Measurements from ENCODE around the gene SLC25A13.

Gene SLC25A13

GRCh38 chr7:96253441-96253840 lies 68.5 kb downstream of the SLC25A13 start:
- Mint-ChIP-seq H3K4me3 (no peak overlapping the region), H3K27ac (no peak overlapping the region)

GRCh38 chr7:96250776-96251361 lies 71.0 kb downstream of the SLC25A13 start:
- Mint-ChIP-seq H3K9me3 (peaks cover 12% of the 10 kb centered on the region), H3K4me1 (peaks cover 13% of the 10 kb centered on the region), H3K36me3 (ENCODE audit: low read depth) (peaks cover 16% of the 10 kb centered on the region), H3K4me3 (no peak overlapping the region), H3K27me3 (no peaks in the 10 kb centered on the region), H3K27ac (peak overlapping the region; percentile 16)
- no peak for ATAC-seq
- no peak for DNase-seq

More at GRCh38 chr7:96253441-96253840, 68.5 kb downstream of the SLC25A13 start:
- Mint-ChIP-seq H3K4me1 (peaks cover 13% of the 10 kb centered on the region), H3K27me3 (no peaks in the 10 kb centered on the region), H3K9me3 (peaks cover 32% of the 10 kb centered on the region), H3K36me3 (ENCODE audit: low read depth) (peaks cover 34% of the 10 kb centered on the region)
- no peak for DNase-seq
- no peak for ATAC-seq

- ATAC-seq (no peak), DNase-seq (no peak)
- Mint-ChIP-seq H3K4me1 (peaks cover 15% of the 10 kb centered on the region), H3K27me3 (no peaks in the 10 kb centered on the region), H3K4me3 (no peak overlapping the region), H3K27ac (no peak overlapping the region), H3K36me3 (ENCODE audit: low read depth) (peaks cover 16% of the 10 kb centered on the region), H3K9me3 (peaks cover 10% of the 10 kb centered on the region)
Observed at GRCh38 chr7:96248405-96248804, 73.5 kb downstream of the SLC25A13 start.

- H3K4me3 Mint-ChIP-seq = no peak overlapping the region
- peaks cover 10% of the 10 kb centered on the region for H3K36me3 Mint-ChIP-seq (ENCODE audit: low read depth)
- no peak for DNase-seq
- peaks cover 6% of the 10 kb centered on the region for H3K9me3 Mint-ChIP-seq
- no peak overlapping the region for H3K27ac Mint-ChIP-seq
- no peaks in the 10 kb centered on the region for H3K27me3 Mint-ChIP-seq
- H3K4me1 Mint-ChIP-seq = peaks cover 24% of the 10 kb centered on the region
- ATAC-seq = no peak
Observed at GRCh38 chr7:96246919-96247318, 75.0 kb downstream of the SLC25A13 start.

- ATAC-seq (no peak), DNase-seq (no peak)
- Mint-ChIP-seq H3K9me3 (no peaks in the 10 kb centered on the region), H3K4me1 (peaks cover 16% of the 10 kb centered on the region), H3K27ac (no peak overlapping the region), H3K4me3 (no peak overlapping the region), H3K36me3 (ENCODE audit: low read depth) (peaks cover 2% of the 10 kb centered on the region), H3K27me3 (no peaks in the 10 kb centered on the region)
Observed at GRCh38 chr7:96244992-96245292, 77.0 kb downstream of the SLC25A13 start.

GRCh38 chr7:96244244-96244991 lies 77.5 kb downstream of the SLC25A13 start:
- Mint-ChIP-seq H3K9me3 (no peaks in the 10 kb centered on the region), H3K4me1 (peaks cover 16% of the 10 kb centered on the region), H3K4me3 (no peak overlapping the region), H3K36me3 (ENCODE audit: low read depth) (peaks cover 1% of the 10 kb centered on the region), H3K27me3 (no peaks in the 10 kb centered on the region), H3K27ac (no peak overlapping the region)
- no peak for DNase-seq
- no peak for ATAC-seq

GRCh38 chr7:96243241-96243640 lies 78.7 kb downstream of the SLC25A13 start:
- Mint-ChIP-seq H3K4me3 (no peak overlapping the region), H3K27me3 (no peaks in the 10 kb centered on the region), H3K36me3 (ENCODE audit: low read depth) (no peaks in the 10 kb centered on the region), H3K4me1 (peaks cover 16% of the 10 kb centered on the region), H3K27ac (no peak overlapping the region), H3K9me3 (no peaks in the 10 kb centered on the region)
- ATAC-seq = no peak
- DNase-seq = no peak

- Mint-ChIP-seq H3K27ac (no peak overlapping the region), H3K4me3 (no peak overlapping the region), H3K4me1 (peaks cover 20% of the 10 kb centered on the region), H3K9me3 (no peaks in the 10 kb centered on the region), H3K27me3 (no peaks in the 10 kb centered on the region), H3K36me3 (ENCODE audit: low read depth) (no peaks in the 10 kb centered on the region)
- DNase-seq = no peak
- ATAC-seq = no peak
Observed at GRCh38 chr7:96241855-96242254, 80.0 kb downstream of the SLC25A13 start.

GRCh38 chr7:96238976-96239766 lies 82.7 kb downstream of the SLC25A13 start:
- Mint-ChIP-seq H3K4me1 (peaks cover 35% of the 10 kb centered on the region), H3K4me3 (no peak overlapping the region), H3K36me3 (ENCODE audit: low read depth) (no peaks in the 10 kb centered on the region), H3K27ac (no peak overlapping the region), H3K9me3 (no peaks in the 10 kb centered on the region), H3K27me3 (no peaks in the 10 kb centered on the region)
- no peak for DNase-seq
- ATAC-seq = no peak

GRCh38 chr7:96238474-96238873 lies 83.4 kb downstream of the SLC25A13 start:
- no peak overlapping the region for H3K4me3 Mint-ChIP-seq
- no peaks in the 10 kb centered on the region for H3K9me3 Mint-ChIP-seq
- peaks cover 34% of the 10 kb centered on the region for H3K4me1 Mint-ChIP-seq
- H3K27me3 Mint-ChIP-seq = no peaks in the 10 kb centered on the region
- no peak overlapping the region for H3K27ac Mint-ChIP-seq
- no peak for ATAC-seq
- no peaks in the 10 kb centered on the region for H3K36me3 Mint-ChIP-seq (ENCODE audit: low read depth)
- no peak for DNase-seq

- H3K9me3 Mint-ChIP-seq = no peaks in the 10 kb centered on the region
Observed at GRCh38 chr7:96237040-96237439, 84.9 kb downstream of the SLC25A13 start.

GRCh38 chr7:96236198-96237039 lies 85.5 kb downstream of the SLC25A13 start:
- H3K27me3 Mint-ChIP-seq = no peaks in the 10 kb centered on the region
- ATAC-seq = peak; percentile 33
- H3K36me3 Mint-ChIP-seq (ENCODE audit: low read depth) = peaks cover 7% of the 10 kb centered on the region
- H3K4me3 Mint-ChIP-seq = no peak overlapping the region
- no peaks in the 10 kb centered on the region for H3K9me3 Mint-ChIP-seq
- DNase-seq = peak; percentile 23
- peaks cover 19% of the 10 kb centered on the region for H3K4me1 Mint-ChIP-seq
- H3K27ac Mint-ChIP-seq = peak overlapping the region; percentile 40

More at GRCh38 chr7:96237040-96237439, 84.9 kb downstream of the SLC25A13 start:
- Mint-ChIP-seq H3K4me1 (peaks cover 21% of the 10 kb centered on the region), H3K27me3 (no peaks in the 10 kb centered on the region), H3K27ac (no peak overlapping the region), H3K36me3 (ENCODE audit: low read depth) (peaks cover 2% of the 10 kb centered on the region), H3K4me3 (no peak overlapping the region)
- DNase-seq (no peak), ATAC-seq (no peak)

- no peaks in the 10 kb centered on the region for H3K27me3 Mint-ChIP-seq
- peaks cover 17% of the 10 kb centered on the region for H3K36me3 Mint-ChIP-seq (ENCODE audit: low read depth)
- DNase-seq (no peak), ATAC-seq (peak; percentile 36)
- peaks cover 19% of the 10 kb centered on the region for H3K4me1 Mint-ChIP-seq
- H3K4me3 Mint-ChIP-seq = no peak overlapping the region
- no peaks in the 10 kb centered on the region for H3K9me3 Mint-ChIP-seq
- no peak overlapping the region for H3K27ac Mint-ChIP-seq
Observed at GRCh38 chr7:96235281-96235680, 86.6 kb downstream of the SLC25A13 start.

GRCh38 chr7:96233528-96234154 lies 88.3 kb downstream of the SLC25A13 start:
- H3K4me3 Mint-ChIP-seq = no peak overlapping the region
- H3K27me3 Mint-ChIP-seq = no peaks in the 10 kb centered on the region
- ATAC-seq (no peak), DNase-seq (no peak)
- H3K9me3 Mint-ChIP-seq = peaks cover 7% of the 10 kb centered on the region
- H3K4me1 Mint-ChIP-seq = peaks cover 19% of the 10 kb centered on the region
- no peak overlapping the region for H3K27ac Mint-ChIP-seq
- H3K36me3 Mint-ChIP-seq (ENCODE audit: low read depth) = peaks cover 29% of the 10 kb centered on the region
